GM19099 (cell line): ENCODE data around the gene TMUB1.

Experiments
- POLR2A ChIP-seq: IDR thresholded peaks from 3 replicates; pipeline ENCODE4 v1.6.1; 2011; ENCODE audit warnings: low read depth; ENCODE audit not compliant: insufficient read length; ENCODE audit errors: extremely low read depth

TMUB1 gene

DNA sequence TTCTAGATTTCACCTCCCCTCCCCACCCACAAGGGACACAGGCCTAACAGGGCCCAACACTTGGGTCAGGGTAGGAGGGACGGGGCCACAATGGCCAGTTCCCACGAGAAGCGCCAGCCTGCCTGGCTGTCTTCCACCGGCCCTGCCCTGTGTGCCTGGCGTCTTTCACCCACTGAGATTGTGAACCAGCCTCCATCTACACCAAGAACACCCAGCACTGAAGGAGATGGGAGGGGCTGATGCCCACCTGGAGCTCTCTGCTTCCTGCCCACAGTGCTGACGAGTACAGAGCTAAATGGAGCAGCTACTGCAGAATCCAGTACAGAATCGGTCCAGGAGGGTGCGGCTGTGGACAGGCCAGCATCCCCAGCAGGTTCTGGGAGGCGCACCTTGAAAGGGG, 37.3 kb downstream of the TMUB1 start:
- TF ChIP-seq POLR2A: no peak

DNA sequence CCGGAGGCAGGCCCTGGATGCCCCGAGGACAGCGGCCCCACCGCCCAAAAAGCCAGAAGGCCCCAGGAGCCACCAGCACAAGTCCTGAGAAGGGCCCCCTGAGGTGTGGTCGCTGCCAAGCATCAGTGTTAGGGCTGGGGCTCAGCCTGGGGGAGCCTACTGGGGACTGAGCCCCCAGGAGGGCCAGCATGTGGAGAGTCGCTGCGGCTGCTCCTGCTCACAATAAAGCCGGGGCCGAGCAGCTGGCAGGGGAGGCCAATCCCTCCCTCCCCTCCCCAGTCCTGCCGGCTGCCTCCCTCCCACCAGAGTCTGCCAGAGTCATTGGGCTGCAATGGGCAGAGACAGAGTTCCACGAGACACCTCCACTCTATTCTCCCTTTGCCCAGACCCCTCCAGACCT, 38.0 kb downstream of the TMUB1 start:
- no peak for TF ChIP-seq POLR2A

DNA sequence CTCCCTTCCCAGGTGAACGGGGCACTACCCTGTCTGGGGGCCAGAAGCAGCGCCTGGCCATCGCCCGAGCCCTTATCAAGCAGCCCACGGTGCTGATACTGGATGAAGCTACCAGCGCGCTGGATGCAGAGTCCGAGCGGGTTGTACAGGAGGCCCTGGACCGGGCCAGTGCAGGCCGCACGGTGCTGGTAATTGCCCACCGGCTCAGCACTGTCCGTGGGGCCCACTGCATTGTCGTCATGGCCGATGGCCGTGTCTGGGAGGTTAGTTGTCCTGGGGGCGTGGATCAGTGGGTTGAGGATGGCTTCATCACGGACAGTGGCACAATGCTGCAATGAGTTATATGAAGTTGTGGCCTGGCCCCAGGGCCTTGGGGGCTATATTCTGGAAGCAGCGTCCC, 39.3 kb downstream of the TMUB1 start:
- TF ChIP-seq POLR2A: no peak

DNA sequence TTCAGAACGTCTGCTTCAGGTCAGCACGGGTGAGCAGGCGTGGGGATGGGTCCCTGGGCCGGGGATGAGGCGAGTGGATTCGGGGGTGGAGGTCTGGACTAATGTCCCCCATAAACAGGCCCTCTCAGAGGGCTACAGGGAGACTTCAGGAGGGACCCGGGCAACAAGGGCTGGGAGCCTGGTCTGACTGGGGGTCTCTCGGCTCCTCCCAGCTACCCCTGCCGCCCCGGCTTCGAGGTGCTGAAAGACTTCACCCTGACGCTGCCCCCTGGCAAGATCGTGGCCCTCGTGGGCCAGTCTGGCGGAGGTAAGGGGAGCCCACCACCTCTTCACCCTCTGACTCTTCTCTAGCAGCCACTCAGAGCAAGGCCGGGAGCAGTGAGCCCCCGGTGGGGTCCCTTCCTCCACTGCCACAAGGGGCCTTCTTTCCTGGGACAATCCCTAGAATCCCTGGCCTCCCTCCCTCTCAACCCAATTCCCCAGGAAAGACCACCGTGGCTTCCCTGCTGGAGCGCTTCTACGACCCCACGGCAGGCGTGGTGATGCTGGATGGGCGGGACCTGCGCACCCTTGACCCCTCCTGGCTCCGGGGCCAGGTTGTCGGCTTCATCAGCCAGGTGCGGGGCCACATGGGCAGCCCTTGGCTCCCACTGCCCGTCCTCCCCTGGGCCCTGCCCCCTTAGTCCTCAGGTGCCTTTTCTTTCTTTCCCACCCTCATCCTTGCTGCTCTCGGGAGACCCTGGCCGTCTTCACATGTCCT, 42.5 kb downstream of the TMUB1 start:
- no peak for TF ChIP-seq POLR2A

DNA sequence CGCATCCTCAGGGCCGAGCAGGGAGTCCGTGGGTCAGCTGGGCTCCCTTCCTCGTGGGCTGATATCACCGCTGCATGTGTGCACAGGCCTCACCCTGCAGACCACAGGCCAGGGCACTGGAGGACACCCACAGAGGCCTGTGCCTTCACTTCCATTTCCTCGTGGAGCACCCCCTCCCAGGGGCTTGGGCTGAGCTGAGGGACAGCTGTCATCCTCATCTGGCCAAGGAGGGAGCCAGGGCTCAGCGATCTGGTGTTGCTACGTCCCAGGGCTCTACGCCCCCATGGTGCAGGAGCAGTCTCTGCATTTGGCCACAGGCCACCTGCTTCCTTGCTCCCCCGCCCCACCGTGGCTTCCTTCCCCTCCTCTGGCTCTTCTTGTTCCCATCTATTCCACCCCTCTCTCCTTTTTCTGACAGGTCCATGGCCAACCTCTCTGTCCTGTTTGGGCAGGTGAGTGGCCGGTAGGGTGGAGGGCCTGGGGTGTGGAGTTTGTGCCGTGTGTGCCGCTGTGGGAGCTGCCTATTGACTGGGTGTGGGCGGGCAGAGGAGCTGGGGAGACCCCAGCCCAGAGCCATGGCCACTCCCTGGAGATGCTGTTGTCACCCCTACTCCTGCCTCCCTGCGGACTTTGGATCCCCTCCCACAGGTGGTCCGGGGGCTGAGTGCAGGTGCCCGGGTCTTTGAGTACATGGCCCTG, 43.3 kb downstream of the TMUB1 start:
- no peak for TF ChIP-seq POLR2A

DNA sequence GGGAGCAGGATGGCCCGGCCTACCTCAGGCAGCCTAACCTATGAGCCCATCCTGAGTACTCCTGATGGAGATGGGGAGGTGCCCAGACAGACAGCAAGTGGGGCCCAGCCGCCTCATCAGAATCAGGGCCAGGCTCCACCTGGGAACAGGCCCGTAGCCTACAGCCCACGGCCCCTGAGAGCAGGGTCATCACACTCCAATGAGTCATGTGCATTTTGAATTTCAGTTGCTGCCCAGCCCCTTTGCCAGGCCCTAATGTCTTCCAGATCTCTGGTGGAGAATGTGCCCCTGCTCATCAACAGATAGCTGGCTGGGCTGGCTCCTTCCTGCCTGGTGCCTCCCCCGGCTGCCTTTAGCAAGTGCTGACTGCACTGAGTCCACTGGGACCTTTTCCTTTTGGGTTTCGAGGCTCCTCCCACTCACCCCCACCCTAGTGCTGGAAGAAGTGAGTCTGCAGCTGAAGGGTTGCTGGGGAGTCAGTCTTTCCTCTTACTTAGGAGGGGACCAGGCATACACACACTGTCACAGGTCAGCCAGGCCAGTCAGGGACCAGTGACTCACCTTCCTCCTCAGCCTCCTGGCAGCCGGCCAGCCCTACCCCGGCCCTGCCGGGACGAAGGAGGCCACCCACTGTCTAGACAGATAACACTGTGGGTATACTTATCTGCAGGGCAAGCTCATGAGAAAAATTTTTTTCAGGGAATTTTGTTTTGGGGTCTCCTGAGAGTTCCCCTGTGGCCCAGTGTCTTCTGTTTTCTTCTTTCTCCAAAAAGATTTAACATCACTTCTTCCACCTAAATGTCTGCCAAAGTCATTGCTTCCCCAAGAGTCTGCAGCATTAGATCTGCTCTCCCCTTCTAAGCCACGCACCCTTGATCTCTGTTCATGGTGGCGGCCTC, 44.1 kb downstream of the TMUB1 start:
- TF ChIP-seq POLR2A: no peak

DNA sequence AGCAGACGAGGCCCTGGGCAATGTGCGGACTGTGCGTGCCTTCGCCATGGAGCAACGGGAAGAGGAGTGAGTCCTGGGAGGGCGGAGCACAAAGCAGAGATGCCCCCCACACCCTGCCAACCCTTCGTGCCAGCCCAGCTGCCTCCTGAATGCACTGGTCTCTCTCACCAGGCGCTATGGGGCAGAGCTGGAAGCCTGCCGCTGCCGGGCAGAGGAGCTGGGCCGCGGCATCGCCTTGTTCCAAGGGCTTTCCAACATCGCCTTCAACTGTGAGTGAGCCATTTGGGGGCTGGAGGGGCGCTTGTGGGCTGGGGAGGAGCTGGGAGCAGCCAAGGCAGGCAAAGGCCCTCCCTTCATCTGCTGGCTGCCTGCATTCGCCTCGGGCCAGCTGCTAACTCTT, 47.4 kb downstream of the TMUB1 start:
- no peak for TF ChIP-seq POLR2A

DNA sequence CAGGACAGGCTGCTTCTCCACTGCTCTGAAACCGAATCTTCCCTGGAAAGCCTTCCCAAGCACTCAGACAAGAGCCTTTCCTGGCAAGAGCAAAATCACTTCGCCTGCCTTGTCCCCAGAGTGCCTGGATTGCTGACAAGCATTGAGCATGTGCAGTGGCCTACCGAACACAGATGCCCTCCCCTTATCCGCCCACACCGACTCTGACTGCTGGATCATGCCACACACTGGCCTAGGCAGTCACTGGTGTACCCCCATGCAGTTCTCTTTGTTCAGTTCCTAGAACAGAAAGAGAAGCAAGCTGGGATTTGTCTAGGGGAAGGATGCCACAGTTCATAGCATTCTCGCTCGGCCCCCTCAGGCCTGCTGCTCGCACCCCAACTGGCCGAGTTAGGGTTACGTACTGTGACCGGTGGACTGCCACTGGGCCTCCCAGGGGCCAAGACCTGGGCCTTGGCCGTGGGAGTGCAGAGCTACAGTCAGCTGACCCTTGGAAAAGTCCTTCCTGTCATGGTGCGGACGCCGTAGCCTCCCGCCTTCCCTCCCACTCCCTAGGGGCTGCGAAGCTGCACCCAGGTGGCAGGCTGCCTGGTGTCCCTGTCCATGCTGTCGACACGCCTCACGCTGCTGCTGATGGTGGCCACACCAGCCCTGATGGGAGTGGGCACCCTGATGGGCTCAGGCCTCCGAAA, 48.1 kb downstream of the TMUB1 start:
- TF ChIP-seq POLR2A: no peak

DNA sequence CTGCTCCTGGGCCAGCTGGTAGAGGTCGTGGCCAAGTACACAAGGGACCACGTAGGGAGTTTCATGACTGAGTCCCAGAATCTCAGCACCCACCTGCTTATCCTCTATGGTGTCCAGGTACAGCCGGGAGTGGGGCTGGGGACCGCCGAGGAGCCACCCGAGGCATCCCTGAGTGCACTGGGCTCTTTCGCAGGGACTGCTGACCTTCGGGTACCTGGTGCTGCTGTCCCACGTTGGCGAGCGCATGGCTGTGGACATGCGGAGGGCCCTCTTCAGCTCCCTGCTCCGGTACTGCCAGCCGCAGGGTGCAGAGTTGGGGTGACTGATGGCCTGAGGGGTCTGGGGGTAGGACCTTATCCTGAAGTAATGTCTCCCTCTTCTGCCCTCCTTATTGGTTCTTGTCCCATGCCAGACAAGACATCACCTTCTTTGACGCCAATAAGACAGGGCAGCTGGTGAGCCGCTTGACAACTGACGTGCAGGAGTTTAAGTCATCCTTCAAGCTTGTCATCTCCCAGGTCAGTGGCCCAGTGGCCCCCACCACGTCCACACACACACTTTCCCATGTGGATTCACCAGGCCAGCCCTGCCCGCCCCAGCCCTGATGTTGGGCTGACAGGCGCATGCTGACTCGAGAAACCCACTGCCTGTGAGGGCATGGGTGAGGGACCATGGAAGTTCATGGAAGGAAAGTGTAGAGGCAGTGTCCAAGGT, 48.8 kb downstream of the TMUB1 start:
- no peak for TF ChIP-seq POLR2A

DNA sequence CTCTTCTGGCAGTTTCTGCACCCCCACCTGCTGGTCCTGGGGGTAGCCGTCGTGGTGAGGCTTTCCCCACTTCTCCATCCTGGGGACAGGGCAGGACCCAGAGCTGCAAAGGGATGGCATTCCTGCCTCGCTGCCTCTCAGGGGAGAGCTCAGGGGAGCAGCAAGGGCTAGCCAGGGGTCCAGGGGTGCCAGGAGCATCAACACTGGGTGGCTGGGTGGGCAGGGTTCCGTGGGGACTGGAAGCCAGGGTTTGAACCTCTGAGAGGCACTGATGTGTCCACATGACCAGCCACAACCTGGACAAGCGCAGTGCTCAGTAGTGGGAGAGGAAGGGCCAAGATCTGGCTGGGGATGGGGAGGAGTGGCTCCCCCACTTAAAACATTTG, 49.4 kb downstream of the TMUB1 start:
- TF ChIP-seq POLR2A: no peak

DNA sequence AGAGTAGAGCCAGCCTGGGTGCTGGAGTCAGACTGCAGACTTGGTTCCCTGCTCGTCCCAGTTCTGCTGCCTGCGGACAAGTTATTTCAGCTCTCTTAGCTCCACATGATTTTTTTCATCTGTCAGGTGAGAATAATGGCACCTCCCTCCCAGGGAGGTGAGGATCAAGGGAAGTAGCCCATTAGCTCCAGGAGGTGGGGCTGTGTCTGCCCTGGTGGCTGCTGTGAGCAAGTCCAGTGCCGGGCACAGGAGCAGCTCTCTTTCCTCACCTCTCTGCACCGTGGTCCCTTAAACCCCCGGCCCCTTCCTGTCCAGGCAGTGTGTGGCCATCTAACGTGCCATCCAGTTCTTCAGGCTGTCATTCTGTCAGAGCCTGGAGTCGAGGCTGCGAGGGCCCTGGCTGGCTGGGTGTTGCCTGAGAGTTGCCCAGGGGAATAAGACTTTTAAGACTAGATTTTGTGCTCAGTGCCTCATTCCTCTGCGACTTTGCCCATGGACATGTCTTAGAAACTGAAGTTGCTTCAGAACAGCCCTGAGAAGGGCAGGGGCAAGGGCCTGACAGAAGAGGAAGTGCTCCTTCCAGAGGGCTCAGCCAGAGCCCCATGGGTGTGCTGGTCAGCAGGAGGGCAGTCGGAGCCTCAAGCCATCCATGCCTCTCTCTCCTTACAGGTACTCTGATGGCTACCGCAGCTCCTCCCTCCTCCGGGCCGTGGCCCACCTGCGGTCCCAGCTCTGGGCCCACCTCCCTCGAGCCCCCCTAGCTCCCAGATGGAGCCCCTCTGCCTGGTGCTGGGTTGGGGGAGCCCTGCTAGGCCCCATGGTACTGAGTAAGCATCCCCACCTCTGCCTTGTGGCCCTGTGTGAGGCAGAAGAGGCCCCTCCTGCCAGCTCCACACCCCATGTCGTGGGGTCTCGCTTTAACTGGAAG, 50.1 kb downstream of the TMUB1 start:
- TF ChIP-seq POLR2A: no peak
